Vagina (tissue), 2 donors: ENCODE data around the gene IL2RG. TPM values are rescaled to one million over a fixed set of nuclear protein-coding genes. Genes with fewer than 3 reads are reported as not detected.

Experiments used
- DNase-seq, 2 donors: peaks; one replicate each; pipeline ENCODE4 v3.0.0-alpha.2; 2017; ENCODE audit errors: extremely low spot score in 2 of 2
- H3K27ac ChIP-seq: fragments of 200-600 bp; sonication (generic); one replicate; pipeline ENCODE4 v1.5.1; 2019
- H3K27me3 ChIP-seq: fragments of 200-600 bp; sonication (generic); one replicate; pipeline ENCODE4 v1.5.1; 2019
- H3K36me3 ChIP-seq, 2 donors: fragments of 200-600 bp; sonication (generic); one replicate each; pipeline ENCODE4 v1.5.1; 2017 to 2019
- H3K4me1 ChIP-seq: fragments of 200-600 bp; sonication (generic); one replicate; pipeline ENCODE4 v1.5.1; 2019
- H3K4me3 ChIP-seq, 2 donors: fragments of 200-600 bp; sonication (generic); 1 replicate in 1 of 2; 2 replicates in 1 of 2; pipeline ENCODE4 v1.5.1; 2016 to 2019
- H3K9me3 ChIP-seq: fragments of 200-600 bp; sonication (generic); one replicate; pipeline ENCODE4 v1.5.1; 2019
- POLR2A ChIP-seq, 2 donors: fragments of 450-650 bp; IDR thresholded peaks; one replicate each; pipeline ENCODE4 v1.6.1; 2017; ENCODE audit warnings: antibody characterized with exemption in 2 of 2, mild to moderate bottlenecking in 2 of 2, moderate library complexity in 2 of 2
- POLR2AphosphoS5 ChIP-seq, 2 donors: sonication (generic); formaldehyde crosslinking; IDR thresholded peaks; one replicate each; pipeline ENCODE4 v1.9.0; 2017; ENCODE audit warnings: antibody characterized with exemption in 2 of 2, mild to moderate bottlenecking in 2 of 2, low read depth in 1 of 2; ENCODE audit not compliant: insufficient read depth in 1 of 2
- intact Hi-C: fragments of 100-400 bp; cut with DNase I; formaldehyde crosslinking; loops from one replicate; pipeline ENCODE4 v1.15.1; 2023
- small RNA-seq: library from RNA; depleted of rRNA; stranded (forward); fragments of <200 nt; gene quantifications from one replicate; pipeline ENCODE3, GENCODE V24; 2016
- total RNA-seq: library from RNA; depleted of rRNA; stranded (reverse); fragments of >200 nt; gene quantifications from one replicate; pipeline ENCODE4 v1.2.3, GENCODE V29; 2016
- TF ChIP-seq, protein P1 (sequence below), 3 experiments: fragments of 450-650 bp in 2 of 3; fragments of 200-600 bp in 1 of 3; sonication (generic) in 1 of 3; IDR thresholded peaks; one replicate each; pipeline ENCODE4 v1.5.1; 2017 to 2019; ENCODE audit warnings: antibody characterized with exemption in 3 of 3, mild to moderate bottlenecking in 2 of 3, moderate library complexity in 2 of 3

IL2RG gene
- total RNA-seq, 1 donor from 2014 or later: 4.2 TPM

DNA sequence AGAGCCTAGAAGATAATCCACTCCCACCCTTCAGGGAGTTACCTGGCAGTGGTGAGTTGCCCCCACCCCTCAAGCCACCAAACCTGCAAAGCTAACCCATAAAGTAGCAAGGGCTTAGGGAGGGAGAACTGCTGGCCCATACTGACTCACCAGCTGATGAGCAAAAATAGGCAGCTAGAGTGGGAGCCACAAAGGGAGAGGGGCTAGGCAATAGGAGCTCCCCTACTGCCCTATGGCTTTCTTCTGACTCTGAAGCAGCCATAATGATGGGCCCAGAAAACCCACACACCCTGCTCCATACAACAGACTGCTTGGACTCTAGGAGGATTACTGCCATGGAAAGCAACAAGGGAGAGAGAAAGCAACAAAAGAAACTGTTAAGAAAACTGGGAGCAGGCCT, 51.2 kb downstream of the IL2RG start:
- no peak for TF ChIP-seq POLR2A (IDR thresholded peaks at IDR 0.05)
- TF ChIP-seq, protein P1, sequence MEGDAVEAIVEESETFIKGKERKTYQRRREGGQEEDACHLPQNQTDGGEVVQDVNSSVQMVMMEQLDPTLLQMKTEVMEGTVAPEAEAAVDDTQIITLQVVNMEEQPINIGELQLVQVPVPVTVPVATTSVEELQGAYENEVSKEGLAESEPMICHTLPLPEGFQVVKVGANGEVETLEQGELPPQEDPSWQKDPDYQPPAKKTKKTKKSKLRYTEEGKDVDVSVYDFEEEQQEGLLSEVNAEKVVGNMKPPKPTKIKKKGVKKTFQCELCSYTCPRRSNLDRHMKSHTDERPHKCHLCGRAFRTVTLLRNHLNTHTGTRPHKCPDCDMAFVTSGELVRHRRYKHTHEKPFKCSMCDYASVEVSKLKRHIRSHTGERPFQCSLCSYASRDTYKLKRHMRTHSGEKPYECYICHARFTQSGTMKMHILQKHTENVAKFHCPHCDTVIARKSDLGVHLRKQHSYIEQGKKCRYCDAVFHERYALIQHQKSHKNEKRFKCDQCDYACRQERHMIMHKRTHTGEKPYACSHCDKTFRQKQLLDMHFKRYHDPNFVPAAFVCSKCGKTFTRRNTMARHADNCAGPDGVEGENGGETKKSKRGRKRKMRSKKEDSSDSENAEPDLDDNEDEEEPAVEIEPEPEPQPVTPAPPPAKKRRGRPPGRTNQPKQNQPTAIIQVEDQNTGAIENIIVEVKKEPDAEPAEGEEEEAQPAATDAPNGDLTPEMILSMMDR (IDR thresholded peaks at IDR 0.05): no peak
- TF ChIP-seq POLR2AphosphoS5 (IDR thresholded peaks at IDR 0.05; ENCODE audit: insufficient read depth in 1 of 2, low read depth in 1 of 2): no peak
- Histone ChIP-seq H3K27me3 (no peaks in the 10 kb centered on the region), H3K4me3 (no peak overlapping the region), H3K4me1 (no peaks in the 10 kb centered on the region), H3K9me3 (no peaks in the 10 kb centered on the region), H3K27ac (no peak overlapping the region), H3K36me3 (peaks cover 0 to 17% of the 10 kb centered on the region in 2 donors)
- no peak for DNase-seq
- intact Hi-C loops: loop anchor here (10.0 kb wide), 1 partner anchor 115 kb away; no protein-coding TSS in a partner anchor

DNA sequence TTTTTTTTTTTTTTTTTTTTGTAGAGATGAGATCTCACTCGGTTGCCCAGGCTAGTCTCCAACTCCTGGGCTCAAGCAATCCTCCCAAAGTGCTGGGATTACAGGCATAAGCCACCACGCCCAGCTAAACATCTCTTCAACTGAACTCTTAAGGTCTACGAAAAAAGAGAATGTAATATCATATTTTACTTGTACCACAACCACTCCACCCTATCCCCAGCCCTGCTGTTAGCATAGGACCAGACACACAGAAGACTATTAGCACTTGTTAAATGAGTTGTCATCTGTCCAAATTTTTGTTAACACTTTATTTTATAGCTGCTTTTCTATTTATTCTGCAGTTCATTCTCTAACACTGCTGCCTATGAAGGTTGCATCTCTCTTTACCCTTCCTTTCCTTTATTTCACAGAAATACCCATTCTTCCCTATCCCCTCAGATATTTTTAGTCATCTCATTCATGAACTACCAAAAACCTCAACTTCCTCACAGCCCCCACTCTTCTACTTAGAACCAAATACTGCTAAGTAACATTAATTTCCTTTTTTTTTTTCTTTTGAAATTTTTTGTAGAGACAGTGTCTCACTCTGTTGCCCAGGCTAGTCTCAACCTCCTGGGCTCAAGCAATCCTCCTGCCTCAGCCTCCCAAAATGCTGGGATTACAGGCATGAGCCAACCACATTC, 53.4 kb downstream of the IL2RG start:
- no peaks in the 10 kb centered on the region for H3K27me3 ChIP-seq
- H3K36me3 ChIP-seq: peaks cover 0 to 17% of the 10 kb centered on the region in 2 donors
- H3K4me1 ChIP-seq: no peaks in the 10 kb centered on the region
- no peaks in the 10 kb centered on the region for H3K9me3 ChIP-seq
- TF ChIP-seq, protein P1 (IDR thresholded peaks at IDR 0.05): no peak
- TF ChIP-seq POLR2AphosphoS5 (IDR thresholded peaks at IDR 0.05; ENCODE audit: insufficient read depth in 1 of 2, low read depth in 1 of 2) (no peak), POLR2A (IDR thresholded peaks at IDR 0.05) (no peak)
- no peak overlapping the region for H3K4me3 ChIP-seq
- H3K27ac ChIP-seq: no peak overlapping the region
- DNase-seq: no peak
- intact Hi-C loops: no loop called here

Small RNA genes lying within 50 kb of the gene (small RNA-seq; reads per million reads assigned to genes)
- gene CXorf65: not detected

Other genes with a start within 250 kb of the IL2RG start
- not detected for gene TEX11, start 202.9 kb downstream of the IL2RG start, total RNA-seq
- gene SLC7A3, start 180.5 kb downstream of the IL2RG start, total RNA-seq: 1.7 TPM
- gene SNX12, start 43.2 kb downstream of the IL2RG start, total RNA-seq: 25.0 TPM
- gene FOXO4, start 15.7 kb downstream of the IL2RG start, total RNA-seq: 22.8 TPM
- not detected for gene CXorf65, start 4.8 kb downstream of the IL2RG start, total RNA-seq
- 39.3 TPM for gene MED12, start 7.0 kb upstream of the IL2RG start, total RNA-seq
- 1.7 TPM for gene NLGN3, start 33.3 kb upstream of the IL2RG start, total RNA-seq
- not detected for gene GJB1, start 111.6 kb upstream of the IL2RG start, total RNA-seq
- 27.0 TPM for gene ZMYM3, start 142.6 kb upstream of the IL2RG start, total RNA-seq
- 171 TPM for gene NONO, start 172.1 kb upstream of the IL2RG start, total RNA-seq
- gene ITGB1BP2, start 190.2 kb upstream of the IL2RG start, total RNA-seq: 1.7 TPM